HG02798 (cell line): ENCODE results near the gene NEK7.
A peak's percentile ranks its signal among the peaks of the same experiment; 100 is the strongest.
"Not testable (repeated sequence)": the region's sequence is repeated elsewhere in the genome, so short reads cannot be mapped to it uniquely, and the experiment has no call there.

ENCODE experiments used
- ATAC-seq: cut with Tn5 transposase; IDR thresholded peaks from one replicate; pipeline ENCODE4 v1.9.1; 2021; ENCODE audit warnings: mild to moderate bottlenecking; ENCODE audit not compliant: unreplicated experiment, poor library complexity

The NEK7 gene

GRCh38 chr1:198197285-198197684 lies 40.5 kb downstream of the NEK7 start:
- ATAC-seq, result no peak

GRCh38 chr1:198199105-198199504 lies 42.3 kb downstream of the NEK7 start:
- peak; percentile 62 for ATAC-seq

- peak; percentile 86 for ATAC-seq
These were observed 45.4 kb downstream of the NEK7 start for GRCh38 chr1:198201956-198202784.

GRCh38 chr1:198203434-198203833 lies 46.6 kb downstream of the NEK7 start:
- no peak for ATAC-seq

- ATAC-seq, result no peak
These were observed 48.4 kb downstream of the NEK7 start for GRCh38 chr1:198205016-198205684.

GRCh38 chr1:198206292-198206691 lies 49.5 kb downstream of the NEK7 start:
- ATAC-seq, result no peak

GRCh38 chr1:198211696-198212095 lies 54.9 kb downstream of the NEK7 start:
- ATAC-seq, result no peak

- no peak for ATAC-seq
These were observed 55.3 kb downstream of the NEK7 start for GRCh38 chr1:198212126-198212525.

GRCh38 chr1:198212675-198213074 lies 55.9 kb downstream of the NEK7 start:
- no peak for ATAC-seq

- ATAC-seq, result no peak
These were observed 58.1 kb downstream of the NEK7 start for GRCh38 chr1:198214924-198215323.

- no peak for ATAC-seq
These were observed 63.6 kb downstream of the NEK7 start for GRCh38 chr1:198220428-198220827.

GRCh38 chr1:198227010-198227409 lies 70.2 kb downstream of the NEK7 start:
- ATAC-seq, result not testable (repeated sequence)

- not testable (repeated sequence) for ATAC-seq
These were observed 70.7 kb downstream of the NEK7 start for GRCh38 chr1:198227454-198227853.

GRCh38 chr1:198228925-198229324 lies 72.1 kb downstream of the NEK7 start:
- ATAC-seq, result no peak

- no peak for ATAC-seq
These were observed 75.0 kb downstream of the NEK7 start for GRCh38 chr1:198231779-198232178.

- ATAC-seq, result no peak
These were observed 75.6 kb downstream of the NEK7 start for GRCh38 chr1:198232378-198232777.

- ATAC-seq, result no peak
These were observed 76.3 kb downstream of the NEK7 start for GRCh38 chr1:198232940-198233675.

- ATAC-seq, result no peak
These were observed 77.9 kb downstream of the NEK7 start for GRCh38 chr1:198234520-198235251.

- no peak for ATAC-seq
These were observed 81.3 kb downstream of the NEK7 start for GRCh38 chr1:198238121-198238520.

GRCh38 chr1:198241553-198241952 lies 84.8 kb downstream of the NEK7 start:
- no peak for ATAC-seq
